Endothelial cell of umbilical vein (primary cell): Measurements from ENCODE around the gene WWC1. TPM values are rescaled to one million over a fixed set of nuclear protein-coding genes. Genes with fewer than 3 reads are reported as not detected.

Source experiments
- BruUV-seq: library from RNA; stranded (reverse); fragments of 400-500 nt; replicated peaks from 2 replicates; lab custom pipeline; 2021; lab: Mats Ljungman, UMichigan
- CTCF ChIA-PET: fragments of 300-600, 350-600 bp; sonication (Branson Sonifier 250); formaldehyde crosslinking; loops from one replicate; lab custom pipeline; 2021; ENCODE audit warnings: antibody characterized with exemption, inconsistent platforms; lab: Charles Lee
- POLR2A ChIA-PET: fragments of 300-600, 350-600 bp; sonication (Branson Sonifier 250); formaldehyde crosslinking; loops from one replicate; lab custom pipeline; 2021; ENCODE audit warnings: antibody characterized with exemption, inconsistent platforms; lab: Charles Lee
- DNase-seq: peaks from one replicate; pipeline ENCODE4 v3.0.0-alpha.2; 2011; ENCODE audit warnings: low read depth, low spot score
- FAIRE-seq: peaks from 2 replicates; lab custom pipeline; 2011; peaks lifted over from hg19 to GRCh38; lab: Jason Lieb, UNC
- H2AFZ ChIP-seq: 2 replicates; pipeline ENCODE4 v1.6.0; 2012; ENCODE audit warnings: low read depth, low read length, control low read depth, inconsistent platforms
- H3K27ac ChIP-seq: 2 replicates; pipeline ENCODE4 v1.5.1; 2011; ENCODE audit warnings: low read depth, mild to moderate bottlenecking, control low read depth, low read length, moderate library complexity; ENCODE audit not compliant: insufficient read depth
- H3K27me3 ChIP-seq, 2 experiments: 2 replicates each; pipeline versions ENCODE4 v1.6.0 to v1.6.1; 2011; ENCODE audit warnings: low read length in 2 of 2, mixed read lengths in 1 of 2; ENCODE audit not compliant: control insufficient read depth in 2 of 2, insufficient read depth in 2 of 2
- H3K36me3 ChIP-seq, 2 experiments: 2 replicates in 1 of 2; 3 replicates in 1 of 2; pipeline ENCODE4 v1.5.1; 2011; ENCODE audit warnings: low read length in 2 of 2, mild to moderate bottlenecking in 1 of 2, moderate library complexity in 1 of 2; ENCODE audit not compliant: control insufficient read depth in 2 of 2, insufficient read depth in 2 of 2; ENCODE audit errors: extremely low read depth in 1 of 2
- H3K4me1 ChIP-seq: 3 replicates; pipeline ENCODE4 v1.5.1; 2011; ENCODE audit warnings: mild to moderate bottlenecking, low read length; ENCODE audit not compliant: control insufficient read depth, insufficient read depth; ENCODE audit errors: extremely low read depth
- H3K4me2 ChIP-seq: 2 replicates; pipeline ENCODE4 v1.6.1; 2011; ENCODE audit warnings: low read length, control low read depth, mixed read lengths; ENCODE audit not compliant: insufficient read depth
- H3K4me3 ChIP-seq, 3 experiments: fragments of 200-600 bp in 1 of 3; sonication (generic), shearing (Covaris generic) in 1 of 3; replicated peaks in 1 of 3; 2 replicates each; pipeline ENCODE4 v1.5.1; 2011 to 2016; ENCODE audit warnings: control low read depth in 3 of 3, low read length in 3 of 3, mild to moderate bottlenecking in 2 of 3, inconsistent platforms in 1 of 3, low read depth in 1 of 3, moderate library complexity in 1 of 3; ENCODE audit not compliant: insufficient read depth in 1 of 3
- H3K79me2 ChIP-seq: 2 replicates; pipeline ENCODE4 v1.6.0; 2012; ENCODE audit warnings: low read length, inconsistent platforms; ENCODE audit not compliant: control insufficient read depth, insufficient read depth
- H3K9ac ChIP-seq: replicated peaks from 2 replicates; pipeline ENCODE3; 2011; ENCODE audit warnings: low read length, control low read depth; ENCODE audit not compliant: insufficient read depth; ENCODE audit errors: extremely low read depth
- H3K9me1 ChIP-seq: replicated peaks from 3 replicates; pipeline ENCODE4 v1.6.0; 2011; ENCODE audit warnings: mild to moderate bottlenecking, low read length; ENCODE audit not compliant: control insufficient read depth, insufficient read depth; ENCODE audit errors: extremely low read depth
- H3K9me3 ChIP-seq: replicated peaks from 2 replicates; pipeline ENCODE4 v1.5.1; 2012; ENCODE audit warnings: low read length, inconsistent platforms; ENCODE audit not compliant: control insufficient read depth, insufficient read depth
- H4K20me1 ChIP-seq: replicated peaks from 2 replicates; pipeline ENCODE3; 2011; ENCODE audit warnings: mild to moderate bottlenecking, low read length; ENCODE audit not compliant: control insufficient read depth, insufficient read depth; ENCODE audit errors: extremely low read depth
- EZH2 ChIP-seq: IDR thresholded peaks from 2 replicates; pipeline ENCODE4 v1.6.1; 2012; ENCODE audit warnings: borderline replicate concordance, low read depth, mild to moderate bottlenecking, moderate library complexity, low read length, inconsistent platforms; ENCODE audit not compliant: severe bottlenecking
- FOS ChIP-seq: IDR thresholded peaks from 2 replicates; pipeline ENCODE4 v1.6.1; 2011; ENCODE audit warnings: mild to moderate bottlenecking, low read length, moderate library complexity, borderline replicate concordance; ENCODE audit not compliant: insufficient read depth
- GATA2 ChIP-seq: IDR thresholded peaks from 2 replicates; pipeline ENCODE4 v1.7.0; 2011; ENCODE audit warnings: low read depth, mild to moderate bottlenecking, moderate library complexity, mixed read lengths, low read length; ENCODE audit not compliant: insufficient read length, insufficient read depth
- JUN ChIP-seq: IDR thresholded peaks from 2 replicates; pipeline ENCODE4 v1.6.1; 2011; ENCODE audit warnings: borderline replicate concordance, low read depth; ENCODE audit not compliant: insufficient read length, insufficient read depth
- MYC ChIP-seq: IDR thresholded peaks from one replicate; pipeline ENCODE4 v1.6.1; 2011; ENCODE audit warnings: mild to moderate bottlenecking, low read depth, low read length
- POLR2A ChIP-seq: IDR thresholded peaks from 2 replicates; pipeline ENCODE4 v1.6.1; 2012; ENCODE audit warnings: low read depth, mild to moderate bottlenecking, control low read depth, low read length
- POLR2AphosphoS5 ChIP-seq: IDR thresholded peaks from 2 replicates; pipeline ENCODE4 v1.6.1; 2012; ENCODE audit warnings: low read depth, mild to moderate bottlenecking, control low read depth, low read length, moderate library complexity; ENCODE audit not compliant: insufficient read depth
- dilution Hi-C: fragments of 300-500 bp; cut with MboI; formaldehyde crosslinking; loops from one replicate; pipeline ENCODE4 v1.15.0; 2019; ENCODE audit warnings: low sequenced_read_pairs; ENCODE audit not compliant: extremely low pct_ligation_motif_present
- intact Hi-C: fragments of 100-400 bp; cut with micrococcal nuclease; formaldehyde crosslinking; loops from one replicate; pipeline ENCODE4 v1.10.0; 2022
- polyA plus RNA-seq, 4 experiments: library from polyadenylated mRNA; depleted of rRNA in 3 of 4; stranded (reverse) in 3 of 4; unstranded in 1 of 4; fragments of >200 nt; gene quantifications; 2 replicates each; pipeline versions ENCODE4 v1.2.1 to v1.2.3, GENCODE V29; 2011 to 2012; ENCODE audit warnings: missing spikeins in 1 of 4
- total RNA-seq: library from RNA; stranded (reverse); gene quantifications from 2 replicates; pipeline ENCODE4 v1.2.3, GENCODE V29; 2021
- TF ChIP-seq, protein P1 (sequence below): IDR thresholded peaks from 2 replicates; pipeline ENCODE4 v1.6.1; 2011; ENCODE audit not compliant: insufficient read depth, insufficient read length
- TF ChIP-seq, protein P2 (sequence below), 2 donors: IDR thresholded peaks; 1 replicate in 1 of 2; 2 replicates in 1 of 2; pipeline ENCODE4 v1.5.1; 2011; ENCODE audit warnings: low read length in 2 of 2, mild to moderate bottlenecking in 2 of 2, moderate library complexity in 2 of 2, control low read depth in 1 of 2, inconsistent platforms in 1 of 2, low read depth in 1 of 2; ENCODE audit not compliant: insufficient read depth in 1 of 2; ENCODE audit errors: extremely low read depth in 1 of 2

The WWC1 gene
- total and polyA plus RNA-seq, 2 donors (not counting 3 experiments of a cell fraction or from before 2014, with no cell fraction given), result 0.03 to 0.91 TPM

DNA sequence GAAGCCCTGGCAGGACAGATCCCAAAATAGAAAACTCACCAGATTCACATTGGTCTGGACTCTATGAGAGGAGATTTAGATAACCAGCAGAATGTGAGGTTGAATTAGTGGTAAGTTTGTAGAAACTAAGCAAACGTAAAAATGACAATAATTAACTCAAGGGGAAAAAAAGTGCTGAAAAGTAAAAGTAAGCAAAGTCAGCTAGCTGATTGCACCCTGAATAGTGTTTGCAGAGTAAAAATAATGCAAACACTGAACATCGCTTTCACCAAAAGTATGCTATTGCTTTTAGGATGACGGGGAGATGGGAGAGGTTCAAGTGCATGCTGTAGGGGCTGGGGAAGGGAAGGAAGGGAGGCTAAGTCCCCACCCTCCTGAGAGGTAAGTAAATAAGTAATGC is 102.3 kb downstream of the WWC1 start:
- no peak overlapping the region for H3K4me2 ChIP-seq
- H3K79me2 ChIP-seq, result no peaks in the 10 kb centered on the region
- intact Hi-C loops (no loop called here), dilution Hi-C loops (no loop called here)
- no peaks in the 10 kb centered on the region for H3K9me3 ChIP-seq
- no peak for TF ChIP-seq POLR2AphosphoS5
- no peak overlapping the region for H3K27ac ChIP-seq
- no peak overlapping the region for H3K9ac ChIP-seq
- no peak for DNase-seq
- H3K27me3 ChIP-seq, result no peaks in the 10 kb centered on the region
- H3K9me1 ChIP-seq, result no peaks in the 10 kb centered on the region
- H3K4me1 ChIP-seq, result no peaks in the 10 kb centered on the region
- no peak overlapping the region for H3K4me3 ChIP-seq
- no TSS peak for BruUV-seq
- CTCF ChIA-PET, result no interaction called here
- H3K36me3 ChIP-seq, result no peaks in the 10 kb centered on the region
- FAIRE-seq, result no peak
- no peaks in the 10 kb centered on the region for H4K20me1 ChIP-seq
- POLR2A ChIA-PET, result no interaction called here
- H2AFZ ChIP-seq, result no peak overlapping the region

DNA sequence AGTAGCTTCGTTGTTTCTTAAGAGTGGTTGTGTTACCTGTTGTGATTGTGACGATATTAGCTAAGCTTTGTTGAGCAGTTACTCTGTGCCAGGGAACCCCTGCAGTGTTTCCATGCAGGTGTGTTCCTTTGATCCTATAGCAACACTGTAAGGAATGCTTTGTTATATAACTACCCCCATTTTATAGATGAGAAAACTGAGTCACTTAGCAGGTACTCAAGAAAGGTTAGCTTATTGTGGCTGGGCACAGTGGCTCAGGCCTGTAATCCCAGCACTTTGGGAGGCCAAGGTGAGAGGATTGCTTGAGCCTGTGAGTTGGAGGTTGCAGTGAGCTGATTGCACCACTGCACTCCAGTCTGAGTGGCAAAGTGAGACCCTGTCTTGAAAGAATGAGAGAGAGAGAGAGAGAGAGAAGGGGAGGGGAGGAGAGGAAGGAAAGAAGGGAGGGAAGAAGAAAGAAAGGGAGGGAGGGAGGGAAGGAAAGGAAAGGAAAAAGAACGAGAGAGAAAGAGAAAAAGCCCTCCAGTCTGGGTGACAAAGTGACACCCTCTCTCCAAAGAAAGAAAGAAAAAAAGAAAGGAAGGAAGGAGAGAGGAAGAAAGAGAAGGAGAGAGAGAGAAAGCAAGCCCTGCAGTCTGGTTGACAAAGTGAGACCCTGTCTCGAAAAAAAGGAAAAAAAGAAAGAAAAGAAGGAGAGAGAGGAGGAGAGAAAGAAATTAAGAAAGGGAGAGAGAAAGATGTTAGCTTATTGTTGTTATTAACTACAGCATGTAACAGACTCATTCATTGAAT is 109.2 kb downstream of the WWC1 start:
- intact Hi-C loops (no loop called here), dilution Hi-C loops (no loop called here)
- no peak overlapping the region for H3K9ac ChIP-seq
- H3K36me3 ChIP-seq, result no peaks in the 10 kb centered on the region
- no peak overlapping the region for H3K27ac ChIP-seq
- no peaks in the 10 kb centered on the region for H4K20me1 ChIP-seq
- no TSS peak for BruUV-seq
- no peaks in the 10 kb centered on the region for H3K27me3 ChIP-seq
- FAIRE-seq (no peak), DNase-seq (no peak)
- H3K9me3 ChIP-seq, result no peaks in the 10 kb centered on the region
- no peak overlapping the region for H3K4me3 ChIP-seq
- no peak overlapping the region for H2AFZ ChIP-seq
- H3K4me1 ChIP-seq, result no peaks in the 10 kb centered on the region
- no peaks in the 10 kb centered on the region for H3K79me2 ChIP-seq
- ChIA-PET POLR2A (no interaction called here), CTCF (interaction anchor here (1.4 kb wide), 1 partner anchor 10 kb away, joined by 3 read pairs; no protein-coding TSS in a partner anchor)
- TF ChIP-seq, protein P1, sequence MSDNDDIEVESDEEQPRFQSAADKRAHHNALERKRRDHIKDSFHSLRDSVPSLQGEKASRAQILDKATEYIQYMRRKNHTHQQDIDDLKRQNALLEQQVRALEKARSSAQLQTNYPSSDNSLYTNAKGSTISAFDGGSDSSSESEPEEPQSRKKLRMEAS, result no peak
- TF ChIP-seq, protein P2, sequence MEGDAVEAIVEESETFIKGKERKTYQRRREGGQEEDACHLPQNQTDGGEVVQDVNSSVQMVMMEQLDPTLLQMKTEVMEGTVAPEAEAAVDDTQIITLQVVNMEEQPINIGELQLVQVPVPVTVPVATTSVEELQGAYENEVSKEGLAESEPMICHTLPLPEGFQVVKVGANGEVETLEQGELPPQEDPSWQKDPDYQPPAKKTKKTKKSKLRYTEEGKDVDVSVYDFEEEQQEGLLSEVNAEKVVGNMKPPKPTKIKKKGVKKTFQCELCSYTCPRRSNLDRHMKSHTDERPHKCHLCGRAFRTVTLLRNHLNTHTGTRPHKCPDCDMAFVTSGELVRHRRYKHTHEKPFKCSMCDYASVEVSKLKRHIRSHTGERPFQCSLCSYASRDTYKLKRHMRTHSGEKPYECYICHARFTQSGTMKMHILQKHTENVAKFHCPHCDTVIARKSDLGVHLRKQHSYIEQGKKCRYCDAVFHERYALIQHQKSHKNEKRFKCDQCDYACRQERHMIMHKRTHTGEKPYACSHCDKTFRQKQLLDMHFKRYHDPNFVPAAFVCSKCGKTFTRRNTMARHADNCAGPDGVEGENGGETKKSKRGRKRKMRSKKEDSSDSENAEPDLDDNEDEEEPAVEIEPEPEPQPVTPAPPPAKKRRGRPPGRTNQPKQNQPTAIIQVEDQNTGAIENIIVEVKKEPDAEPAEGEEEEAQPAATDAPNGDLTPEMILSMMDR (IDR thresholded peaks at IDR 0.05; ENCODE audit: extremely low read depth in 1 of 2, insufficient read depth in 1 of 2, low read depth in 1 of 2, low read length in 2 of 2), result no peak
- TF ChIP-seq POLR2A (no peak), FOS (no peak), POLR2AphosphoS5 (no peak), MYC (no peak), JUN (no peak), EZH2 (no peak), GATA2 (no peak)
- H3K9me1 ChIP-seq, result no peaks in the 10 kb centered on the region
- no peak overlapping the region for H3K4me2 ChIP-seq
